ENCODE results near the gene HS6ST2.

Gene HS6ST2

DNA sequence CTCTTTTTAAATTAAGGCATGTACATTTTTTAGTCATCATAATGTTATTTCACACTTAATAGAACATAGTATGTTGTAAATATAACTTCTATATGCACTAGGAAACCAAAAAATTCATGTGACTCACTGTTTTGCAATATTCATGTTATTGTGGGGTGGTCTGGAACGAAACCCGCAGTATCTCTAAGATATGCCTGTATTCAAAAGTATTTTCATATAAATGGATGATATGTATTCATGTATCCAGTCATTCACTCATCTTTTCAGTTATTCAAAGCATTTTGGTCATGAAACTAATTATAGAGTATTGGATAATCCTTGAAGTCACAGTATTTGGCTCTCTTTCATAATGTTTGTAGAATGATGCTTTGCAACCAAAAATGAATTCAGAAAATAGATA is 168.1 kb downstream of the HS6ST2 start:
- DNase-seq (ENCODE audit: low spot score): no peak

DNA sequence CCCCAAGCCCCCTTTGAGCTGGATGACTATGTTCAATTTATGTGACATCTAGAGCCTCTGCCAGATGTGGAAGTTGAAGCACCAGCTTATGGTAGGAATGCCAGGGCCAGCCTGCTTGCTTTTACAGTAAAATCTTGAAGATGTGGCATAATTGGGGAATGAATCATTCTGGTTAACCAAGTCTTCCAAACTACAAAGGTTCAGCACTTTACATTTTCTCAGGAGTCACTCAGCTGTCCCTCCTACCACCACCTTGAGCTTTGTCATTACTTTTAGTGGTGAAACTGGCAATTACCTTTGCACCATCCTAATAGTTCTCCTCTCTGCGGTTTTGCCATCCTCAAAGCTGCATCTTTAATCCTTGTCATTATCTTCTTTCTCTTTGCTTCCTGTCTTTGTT is 172.2 kb downstream of the HS6ST2 start:
- no peak for DNase-seq (ENCODE audit: low spot score)

DNA sequence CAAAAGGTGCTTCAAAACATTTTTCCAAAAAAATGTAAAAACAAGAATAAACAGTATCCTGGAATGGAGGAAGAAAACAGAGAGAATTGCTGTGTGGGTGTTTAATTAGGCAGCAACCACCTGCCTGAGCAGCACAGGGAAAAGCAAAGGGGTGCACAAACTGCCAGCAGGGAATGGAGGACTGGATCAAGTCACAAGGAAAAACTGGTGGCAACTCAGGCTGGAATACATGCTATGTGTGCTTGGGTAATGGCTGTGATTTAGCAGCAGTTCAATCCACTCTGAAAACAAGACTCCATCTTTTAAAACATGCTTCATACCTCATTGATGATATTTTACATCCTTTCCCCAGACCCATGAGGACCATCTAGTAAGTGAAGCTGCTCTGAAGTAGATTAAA is 179.5 kb downstream of the HS6ST2 start:
- no peak for DNase-seq (ENCODE audit: low spot score)

GRCh38 chrX:132776486-132777210 is 181.8 kb downstream of the HS6ST2 start:
- DNase-seq (ENCODE audit: low spot score): no peak

DNA sequence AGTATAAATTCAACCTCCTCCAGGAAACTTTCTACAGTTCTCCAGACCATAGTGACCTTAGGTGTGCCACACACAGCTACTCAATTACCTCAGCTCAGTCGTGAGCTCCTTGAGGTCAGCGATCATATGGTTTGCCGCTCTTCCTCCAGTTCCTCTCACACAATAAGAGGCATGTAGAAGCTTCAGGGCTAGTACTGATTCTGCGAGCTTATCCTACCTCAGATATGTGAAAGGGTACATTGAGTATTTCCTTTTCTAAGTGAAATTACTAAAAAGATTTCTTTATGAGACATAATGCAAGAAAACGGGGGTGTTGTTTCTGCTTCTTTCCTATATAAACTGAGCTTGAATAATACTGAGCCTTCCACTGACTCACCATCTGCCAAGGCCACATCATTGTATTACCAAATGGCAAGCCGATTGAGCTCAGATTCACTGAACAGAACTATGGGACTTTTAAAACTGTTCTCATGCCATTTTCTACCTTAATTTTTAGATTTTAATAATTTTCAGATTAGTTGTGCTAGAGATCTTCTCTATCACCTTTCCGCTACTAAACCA is 183.1 kb downstream of the HS6ST2 start:
- DNase-seq (ENCODE audit: low spot score): no peak

DNA sequence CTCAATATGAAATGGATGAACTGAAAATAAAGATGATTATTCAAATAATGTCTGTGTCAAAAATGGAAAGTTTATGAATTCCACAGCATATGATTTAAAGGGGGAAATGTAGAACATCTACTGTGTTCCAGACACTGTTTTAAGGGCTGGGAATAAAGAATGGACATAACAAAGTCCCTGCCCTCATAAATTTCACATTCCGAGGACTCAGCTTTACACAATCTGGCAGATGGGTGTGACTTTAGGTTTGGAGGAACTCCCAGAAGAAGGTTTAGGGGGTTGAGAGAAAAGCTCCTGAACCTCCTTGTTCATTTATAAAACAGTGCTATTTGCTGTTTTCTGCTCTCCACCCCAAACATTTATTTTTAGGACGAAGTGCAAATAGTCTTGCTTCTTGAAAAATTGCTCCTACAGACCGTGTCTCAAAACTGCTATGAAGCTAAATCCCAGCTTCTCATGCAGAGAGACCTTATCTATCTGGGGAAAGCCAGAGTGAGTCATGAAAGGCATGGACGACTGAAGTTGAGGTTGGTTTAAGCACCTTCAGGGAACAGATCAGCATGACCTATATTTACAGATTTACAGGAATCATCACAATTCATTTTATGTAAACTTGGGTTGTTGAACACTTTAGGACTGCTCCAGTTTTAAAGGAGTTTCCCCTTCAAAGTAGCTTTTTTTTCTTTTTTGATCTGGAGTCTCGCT is 184.3 kb downstream of the HS6ST2 start:
- DNase-seq (ENCODE audit: low spot score): no peak

DNA sequence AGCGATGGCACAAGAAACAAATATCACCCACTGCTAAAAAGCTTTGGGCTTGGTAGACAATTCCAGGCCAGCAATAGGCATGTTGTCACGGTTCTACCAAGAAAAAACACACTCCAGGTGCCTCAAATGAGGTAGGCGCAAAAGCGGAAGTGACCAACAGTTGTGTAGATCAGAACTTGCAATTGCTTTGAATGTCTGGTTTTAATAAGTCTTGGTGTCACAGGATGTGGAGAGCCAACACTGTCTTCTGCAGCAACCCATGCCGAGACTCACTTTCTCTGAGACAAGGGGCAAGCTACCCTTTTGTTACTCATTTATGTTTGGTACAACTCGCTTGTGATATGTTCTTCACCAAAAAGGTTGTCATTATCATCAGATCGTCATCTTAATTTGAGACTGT is 188.8 kb downstream of the HS6ST2 start:
- no peak for DNase-seq (ENCODE audit: low spot score)

DNA sequence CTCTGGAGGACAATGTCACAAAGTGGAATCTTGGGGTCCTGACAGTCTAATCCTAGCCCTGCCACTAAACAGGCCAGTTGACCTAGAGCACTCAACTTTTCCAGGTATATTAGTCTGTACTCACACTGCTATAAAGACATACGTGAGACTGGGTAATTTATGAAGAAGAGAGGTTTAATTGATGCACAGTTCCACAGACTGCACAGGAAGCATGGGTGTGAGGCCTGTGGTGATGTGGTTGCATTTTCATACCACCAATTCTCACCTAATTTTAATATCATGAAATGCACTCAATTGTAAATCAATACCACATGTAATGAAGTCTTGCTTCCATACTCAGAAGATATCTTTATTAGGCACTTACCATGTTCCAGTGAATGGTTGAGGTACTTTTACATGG is 192.0 kb downstream of the HS6ST2 start:
- DNase-seq (ENCODE audit: low spot score): no peak

DNA sequence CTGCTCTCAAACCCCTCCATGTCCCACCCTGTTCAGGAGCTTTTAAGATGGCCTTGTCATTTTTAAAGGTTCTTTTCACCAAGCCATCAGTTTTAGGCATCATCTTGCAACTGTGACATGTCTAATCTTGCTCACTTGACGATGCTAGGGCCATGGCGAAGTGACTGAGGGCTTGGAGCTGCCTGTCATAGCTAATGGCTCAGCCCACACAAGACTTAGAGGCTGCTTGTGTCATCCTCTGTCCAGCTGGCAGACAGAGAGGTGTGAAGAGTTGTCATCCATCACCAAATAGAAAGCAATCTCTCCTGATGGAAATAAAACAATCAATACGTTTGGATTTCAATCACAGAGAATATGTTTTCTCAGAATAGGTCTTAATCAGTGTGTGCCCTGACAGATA is 194.9 kb downstream of the HS6ST2 start:
- no peak for DNase-seq (ENCODE audit: low spot score)

GRCh38 chrX:132758759-132759158 is 199.7 kb downstream of the HS6ST2 start:
- DNase-seq (ENCODE audit: low spot score): no peak

- DNase-seq (ENCODE audit: low spot score): no peak
Measured at GRCh38 chrX:132757066-132757623, 201.3 kb downstream of the HS6ST2 start.

GRCh38 chrX:132756439-132756838 is 202.0 kb downstream of the HS6ST2 start:
- DNase-seq (ENCODE audit: low spot score): no peak

DNA sequence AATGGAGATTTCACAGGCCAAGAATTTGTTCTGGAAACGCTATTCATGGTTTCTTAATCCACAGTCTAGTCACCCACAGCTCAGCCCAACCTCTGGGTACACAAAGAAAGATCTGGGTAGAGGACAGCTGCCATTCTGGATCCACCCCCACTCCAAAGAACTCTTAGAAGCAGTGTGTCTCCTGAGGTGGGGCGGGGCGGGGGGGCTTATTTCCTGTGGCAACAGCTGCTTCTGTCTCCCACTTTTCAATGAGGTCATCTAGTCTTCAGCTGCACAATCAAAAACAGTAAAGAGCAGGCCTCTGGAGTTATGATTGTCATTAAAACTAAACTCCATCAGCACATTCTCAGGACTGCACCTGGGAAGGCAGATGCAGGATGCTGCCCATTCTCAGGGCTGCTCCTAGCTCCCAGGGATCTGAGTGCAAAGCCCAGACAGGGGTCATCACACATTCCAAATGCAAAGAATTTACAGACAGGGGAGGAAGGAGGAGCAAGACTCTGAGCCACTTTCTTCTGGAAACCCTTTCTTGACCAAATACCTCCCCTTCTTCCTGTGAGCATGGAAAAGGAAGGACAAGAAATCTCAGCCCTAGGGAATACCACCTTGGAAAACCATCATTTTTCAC is 207.3 kb downstream of the HS6ST2 start:
- DNase-seq (ENCODE audit: low spot score): no peak

DNA sequence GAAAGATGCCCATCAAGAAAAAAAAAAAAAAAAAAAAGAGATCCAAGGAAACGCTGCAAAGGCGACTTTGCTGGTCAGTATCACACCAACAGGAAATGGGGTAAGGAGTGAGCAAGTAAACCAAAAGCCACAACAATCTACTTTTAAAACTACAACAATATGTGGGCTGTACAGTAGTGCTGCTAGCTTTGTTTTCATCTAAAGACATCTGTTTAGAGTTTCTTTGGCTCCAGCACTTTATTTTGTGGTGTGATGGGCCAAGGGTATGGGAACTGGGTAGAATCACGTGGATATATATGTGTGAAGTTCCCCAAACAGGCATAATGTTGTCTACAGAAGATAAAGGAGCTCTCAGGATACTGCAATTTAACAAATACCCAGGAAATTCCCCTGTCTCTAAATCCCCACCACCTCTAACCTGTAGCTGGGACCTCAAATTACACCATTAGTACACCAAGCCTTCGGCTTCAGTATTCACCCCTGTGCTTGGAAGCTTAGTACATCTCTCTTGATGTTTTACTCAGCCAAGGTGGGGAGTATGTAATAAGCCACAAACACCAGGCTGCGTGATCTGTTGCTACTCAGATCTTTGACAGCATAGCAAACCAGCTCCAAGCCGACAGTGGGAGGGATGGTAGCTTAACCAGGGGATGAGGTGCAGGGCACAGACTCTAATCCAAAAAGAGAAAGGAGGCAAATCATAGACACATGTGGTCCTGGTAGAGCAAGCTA is 207.9 kb downstream of the HS6ST2 start:
- no peak for DNase-seq (ENCODE audit: low spot score)

- no peak for DNase-seq (ENCODE audit: low spot score)
Measured at GRCh38 chrX:132749406-132749805, 209.0 kb downstream of the HS6ST2 start.

GRCh38 chrX:132748909-132749308 is 209.5 kb downstream of the HS6ST2 start:
- DNase-seq (ENCODE audit: low spot score): no peak

- no peak for DNase-seq (ENCODE audit: low spot score)
Measured at GRCh38 chrX:132748268-132748667, 210.2 kb downstream of the HS6ST2 start.

DNA sequence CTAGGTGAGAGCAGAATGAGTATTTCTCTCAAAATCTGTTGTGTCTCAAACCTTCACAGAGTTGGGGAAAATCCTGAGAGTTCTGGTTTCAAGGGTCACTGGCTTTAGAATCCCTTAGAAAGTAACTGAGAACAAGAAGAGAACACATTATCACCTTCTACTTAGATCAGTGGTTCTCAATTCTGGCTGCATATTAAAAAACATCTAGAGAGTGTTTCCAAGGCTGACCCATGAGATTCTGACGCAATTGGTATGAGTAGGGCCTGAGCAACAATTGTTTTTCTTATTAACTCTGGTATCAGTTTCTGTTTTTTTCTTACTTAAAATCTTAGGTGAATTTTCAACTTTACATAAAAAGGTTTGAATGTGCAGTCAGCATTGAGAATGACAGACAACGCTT is 212.8 kb downstream of the HS6ST2 start:
- no peak for DNase-seq (ENCODE audit: low spot score)

- DNase-seq (ENCODE audit: low spot score): no peak
Measured at GRCh38 chrX:132744470-132744869, 214.0 kb downstream of the HS6ST2 start.

DNA sequence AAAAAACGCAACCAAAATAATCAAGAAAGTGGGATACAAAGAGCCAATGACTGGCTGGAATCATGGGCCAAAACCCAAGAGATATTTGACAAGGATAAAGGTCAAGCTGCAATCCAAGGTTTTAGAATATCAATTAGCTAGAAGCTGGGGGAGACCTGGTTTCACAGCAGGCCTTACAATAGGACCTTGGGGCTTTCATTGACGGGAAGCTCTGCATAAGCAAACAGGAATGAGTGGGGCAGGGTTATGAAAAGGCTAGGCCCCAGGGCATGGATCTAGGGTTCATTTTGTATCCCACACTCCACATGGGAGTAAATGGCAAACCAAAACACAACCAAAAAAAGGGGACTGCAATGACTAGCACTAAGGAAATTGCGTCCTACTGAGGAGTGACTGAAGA is 215.3 kb downstream of the HS6ST2 start:
- DNase-seq (ENCODE audit: low spot score): no peak

DNA sequence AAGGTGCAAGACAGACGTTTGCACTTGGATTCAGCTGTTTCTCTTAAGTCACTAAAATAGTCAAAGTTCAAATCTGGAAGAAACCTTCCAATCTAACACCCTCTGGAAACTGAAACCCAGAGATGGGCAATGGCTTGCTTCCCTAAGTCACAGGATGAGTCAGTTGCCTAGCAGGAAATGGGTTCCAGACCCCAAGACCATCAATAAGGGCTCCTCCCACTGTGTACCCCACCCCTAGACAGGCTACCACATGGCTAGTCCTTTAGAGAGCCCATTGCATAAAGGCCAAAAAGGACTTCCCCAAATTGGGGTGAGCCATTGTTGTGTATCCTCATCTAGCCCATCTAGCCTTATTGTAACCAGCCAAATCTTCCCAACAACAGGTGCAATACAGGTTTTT is 216.2 kb downstream of the HS6ST2 start:
- DNase-seq (ENCODE audit: low spot score): no peak

GRCh38 chrX:132741689-132742088 is 216.7 kb downstream of the HS6ST2 start:
- DNase-seq (ENCODE audit: low spot score): no peak
